Osteoblast (primary cell): ENCODE results near the gene RPIA. TPM values are rescaled to one million over a fixed set of nuclear protein-coding genes. Genes with fewer than 3 reads are reported as not detected.
A peak's percentile ranks its signal among the peaks of the same experiment; 100 is the strongest.

Source experiments
- DNase-seq: peaks from one replicate; pipeline ENCODE4 v3.0.0; 2011; ENCODE audit warnings: low spot score, mixed read lengths; ENCODE audit not compliant: insufficient read length; ENCODE audit errors: missing footprints
- H2AFZ ChIP-seq: 2 replicates; pipeline ENCODE4 v1.6.0; 2011; ENCODE audit warnings: mild to moderate bottlenecking, low read length
- H3K27ac ChIP-seq: 2 replicates; pipeline ENCODE4 v1.5.1; 2011; ENCODE audit warnings: mild to moderate bottlenecking, low read depth, low read length, moderate library complexity
- H3K27me3 ChIP-seq: 2 replicates; pipeline ENCODE4 v1.6.0; 2012; ENCODE audit warnings: mild to moderate bottlenecking, control low read depth, inconsistent platforms, low read length, moderate library complexity; ENCODE audit not compliant: insufficient read depth
- H3K36me3 ChIP-seq: 2 replicates; pipeline ENCODE4 v1.5.1; 2011; ENCODE audit warnings: mild to moderate bottlenecking, low read length, control low read depth, moderate library complexity; ENCODE audit not compliant: insufficient read depth
- H3K4me1 ChIP-seq: 2 replicates; pipeline ENCODE4 v1.5.1; 2011; ENCODE audit warnings: mild to moderate bottlenecking, low read length, control low read depth, moderate library complexity; ENCODE audit not compliant: insufficient read depth
- H3K4me2 ChIP-seq: 2 replicates; pipeline ENCODE4 v1.6.0; 2011; ENCODE audit warnings: mild to moderate bottlenecking, low read length; ENCODE audit not compliant: insufficient read depth
- H3K4me3 ChIP-seq: fragments of 200-600 bp; sonication (generic); 3 replicates; pipeline ENCODE4 v1.5.1; 2012; ENCODE audit warnings: mild to moderate bottlenecking, low read length, inconsistent platforms; ENCODE audit not compliant: insufficient read depth
- H3K79me2 ChIP-seq: 2 replicates; pipeline ENCODE4 v1.6.0; 2012; ENCODE audit warnings: mild to moderate bottlenecking, low read length, control low read depth, inconsistent platforms; ENCODE audit not compliant: insufficient read depth
- H3K9me3 ChIP-seq: 2 replicates; pipeline ENCODE4 v1.5.1; 2011; ENCODE audit warnings: low read depth, low read length, control low read depth
- H4K20me1 ChIP-seq: 2 replicates; pipeline ENCODE4 v1.6.0; 2012; ENCODE audit warnings: mild to moderate bottlenecking, low read length, control low read depth; ENCODE audit not compliant: insufficient read depth
- total RNA-seq: library from RNA; depleted of rRNA; stranded (reverse); fragments of >200 nt; gene quantifications from 2 replicates; pipeline ENCODE4 v1.2.3, GENCODE V29; 2012
- TF ChIP-seq, protein P1 (sequence below): IDR thresholded peaks from 2 replicates; pipeline ENCODE4 v1.5.1; 2011; ENCODE audit warnings: mild to moderate bottlenecking, low read depth, low read length, moderate library complexity; ENCODE audit errors: extremely low read depth

RPIA gene
- total RNA-seq, 1 donor = 6.2 TPM

DNA sequence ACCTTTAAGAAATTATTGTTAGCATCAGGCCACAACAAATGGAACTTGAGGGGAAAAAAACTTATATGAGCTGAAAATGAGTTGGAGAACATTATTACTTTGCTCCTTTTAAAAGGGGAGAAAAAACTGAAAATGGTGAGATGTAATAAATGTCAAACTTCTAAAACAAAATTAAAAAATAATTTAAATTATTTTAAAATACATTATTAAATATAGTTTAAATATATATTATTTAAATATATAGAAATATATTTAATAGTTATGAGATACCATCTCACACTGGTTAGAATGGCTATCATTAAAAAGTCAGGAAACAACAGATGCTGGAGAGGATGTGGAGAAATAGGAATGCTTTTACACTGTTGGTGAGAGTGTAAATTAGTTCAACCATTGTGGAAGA lies 28.9 kb downstream of the RPIA start:
- Histone ChIP-seq H2AFZ (no peak overlapping the region), H3K9me3 (no peaks in the 10 kb centered on the region), H3K4me2 (no peak overlapping the region), H3K36me3 (no peaks in the 10 kb centered on the region), H4K20me1 (no peaks in the 10 kb centered on the region), H3K4me3 (no peak overlapping the region), H3K27me3 (no peaks in the 10 kb centered on the region), H3K79me2 (no peaks in the 10 kb centered on the region), H3K27ac (no peak overlapping the region), H3K4me1 (no peaks in the 10 kb centered on the region)
- TF ChIP-seq, protein P1, sequence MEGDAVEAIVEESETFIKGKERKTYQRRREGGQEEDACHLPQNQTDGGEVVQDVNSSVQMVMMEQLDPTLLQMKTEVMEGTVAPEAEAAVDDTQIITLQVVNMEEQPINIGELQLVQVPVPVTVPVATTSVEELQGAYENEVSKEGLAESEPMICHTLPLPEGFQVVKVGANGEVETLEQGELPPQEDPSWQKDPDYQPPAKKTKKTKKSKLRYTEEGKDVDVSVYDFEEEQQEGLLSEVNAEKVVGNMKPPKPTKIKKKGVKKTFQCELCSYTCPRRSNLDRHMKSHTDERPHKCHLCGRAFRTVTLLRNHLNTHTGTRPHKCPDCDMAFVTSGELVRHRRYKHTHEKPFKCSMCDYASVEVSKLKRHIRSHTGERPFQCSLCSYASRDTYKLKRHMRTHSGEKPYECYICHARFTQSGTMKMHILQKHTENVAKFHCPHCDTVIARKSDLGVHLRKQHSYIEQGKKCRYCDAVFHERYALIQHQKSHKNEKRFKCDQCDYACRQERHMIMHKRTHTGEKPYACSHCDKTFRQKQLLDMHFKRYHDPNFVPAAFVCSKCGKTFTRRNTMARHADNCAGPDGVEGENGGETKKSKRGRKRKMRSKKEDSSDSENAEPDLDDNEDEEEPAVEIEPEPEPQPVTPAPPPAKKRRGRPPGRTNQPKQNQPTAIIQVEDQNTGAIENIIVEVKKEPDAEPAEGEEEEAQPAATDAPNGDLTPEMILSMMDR = no peak
- no peak for DNase-seq

DNA sequence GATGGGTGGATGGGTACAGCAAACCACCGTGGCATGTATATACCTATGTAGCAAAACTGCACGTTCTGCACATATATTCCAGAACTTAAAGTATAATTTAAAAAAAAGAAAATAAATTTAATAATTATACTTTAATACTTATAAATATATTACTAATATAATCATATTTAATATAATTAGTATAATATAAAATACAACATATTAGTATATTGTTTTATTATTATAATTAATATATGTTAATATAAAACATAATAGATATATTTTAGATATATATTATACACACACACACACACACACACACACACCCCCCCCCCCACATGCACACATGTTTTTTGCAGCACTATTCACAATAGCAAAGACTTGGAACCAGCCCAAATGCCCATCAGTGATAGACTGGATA lies 29.8 kb downstream of the RPIA start:
- no peaks in the 10 kb centered on the region for H3K9me3 ChIP-seq
- peaks cover 3% of the 10 kb centered on the region for H4K20me1 ChIP-seq
- no peak overlapping the region for H2AFZ ChIP-seq
- no peaks in the 10 kb centered on the region for H3K4me1 ChIP-seq
- no peak overlapping the region for H3K4me3 ChIP-seq
- no peak overlapping the region for H3K4me2 ChIP-seq
- DNase-seq = no peak
- H3K27ac ChIP-seq = no peak overlapping the region
- H3K36me3 ChIP-seq = no peaks in the 10 kb centered on the region
- H3K79me2 ChIP-seq = no peaks in the 10 kb centered on the region
- TF ChIP-seq, protein P1 = no peak
- no peaks in the 10 kb centered on the region for H3K27me3 ChIP-seq

DNA sequence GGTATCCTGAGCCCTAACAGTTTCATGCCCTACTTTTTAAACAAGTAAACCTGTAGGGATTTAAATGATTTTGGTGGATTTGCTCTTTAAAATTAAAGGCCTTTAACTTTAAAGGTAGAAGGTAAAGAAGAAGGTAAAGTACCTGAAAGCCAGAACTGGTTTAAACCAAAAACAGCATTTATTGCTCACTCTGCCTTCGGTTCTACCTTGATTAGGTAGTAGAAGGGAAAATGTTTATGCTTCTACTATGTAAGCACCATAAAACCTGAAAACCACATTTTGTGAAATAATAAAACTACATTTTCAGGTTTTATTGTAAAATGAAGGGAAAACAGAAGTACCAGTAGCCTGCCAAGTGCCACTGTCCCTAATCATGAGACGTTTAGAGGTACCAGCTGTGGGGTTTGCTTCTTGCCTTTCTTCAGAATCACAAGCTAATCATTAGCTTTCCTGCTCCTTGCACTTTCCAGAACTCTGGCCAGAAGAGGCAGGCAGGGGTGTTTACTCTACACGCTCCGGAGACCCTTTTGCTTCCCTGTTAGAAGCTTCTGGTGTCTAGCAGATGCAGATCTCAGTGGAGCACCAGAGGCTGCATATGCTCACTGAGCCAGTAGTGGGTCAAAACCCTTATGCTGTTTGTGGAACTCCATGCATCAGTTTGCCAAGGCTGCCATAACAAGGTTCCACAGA lies 33.3 kb downstream of the RPIA start:
- TF ChIP-seq, protein P1 = no peak
- H4K20me1 ChIP-seq = peaks cover 17% of the 10 kb centered on the region
- H3K36me3 ChIP-seq = no peaks in the 10 kb centered on the region
- H3K27ac ChIP-seq = no peak overlapping the region
- H3K27me3 ChIP-seq = no peaks in the 10 kb centered on the region
- no peaks in the 10 kb centered on the region for H3K9me3 ChIP-seq
- no peak for DNase-seq
- H2AFZ ChIP-seq = no peak overlapping the region
- H3K4me1 ChIP-seq = peaks cover 12% of the 10 kb centered on the region
- H3K4me3 ChIP-seq = no peak overlapping the region
- H3K4me2 ChIP-seq = no peak overlapping the region
- no peaks in the 10 kb centered on the region for H3K79me2 ChIP-seq

DNA sequence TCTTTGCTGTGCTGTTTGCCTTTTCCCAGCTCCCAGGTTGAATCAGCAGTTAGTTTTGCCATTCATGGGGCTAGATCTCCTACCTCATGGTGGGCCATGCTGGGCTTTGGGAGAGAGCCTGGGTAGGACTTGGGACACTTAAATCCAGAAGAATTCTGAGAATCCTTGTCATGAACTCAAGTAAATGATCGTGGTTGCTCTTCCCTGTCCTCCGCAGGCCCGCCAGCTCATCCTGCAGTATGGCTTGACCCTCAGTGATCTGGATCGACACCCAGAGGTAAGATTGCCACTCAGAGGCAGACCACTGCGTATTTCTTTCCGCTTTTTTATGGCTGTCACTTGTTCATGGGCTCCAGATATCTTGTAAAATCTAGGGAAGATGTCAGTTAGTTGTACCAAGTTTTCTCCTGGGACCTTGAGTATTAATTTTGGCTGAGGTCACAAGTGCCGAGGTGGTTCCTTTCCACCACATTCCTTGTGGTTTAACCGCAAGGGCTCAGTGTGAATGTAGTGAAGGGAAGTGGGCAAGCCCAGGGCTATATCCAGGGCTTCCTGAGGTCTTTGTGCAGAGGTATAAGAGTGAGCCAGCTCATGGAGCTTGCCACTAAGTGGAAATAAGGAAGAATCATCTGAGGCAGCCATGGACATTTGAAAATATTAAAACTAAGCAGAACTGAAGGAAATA lies 37.7 kb downstream of the RPIA start:
- TF ChIP-seq, protein P1 = no peak
- Histone ChIP-seq H3K27me3 (no peaks in the 10 kb centered on the region), H3K36me3 (no peaks in the 10 kb centered on the region), H2AFZ (peak overlapping the region; percentile 7), H3K4me2 (peak overlapping the region; percentile 66), H3K4me1 (peaks cover 18% of the 10 kb centered on the region), H3K9me3 (no peaks in the 10 kb centered on the region), H3K79me2 (no peaks in the 10 kb centered on the region), H3K27ac (no peak overlapping the region), H3K4me3 (peak overlapping the region; percentile 31), H4K20me1 (peaks cover 28% of the 10 kb centered on the region)
- DNase-seq = no peak
